ENCODE results near the gene NSF. TPM values are rescaled to one million over a fixed set of nuclear protein-coding genes. Genes with fewer than 3 reads are reported as not detected.

NSF gene
- total and polyA plus RNA-seq, 10 of the 15 experiments (the other 5 are each of a cell fraction or from before 2014, with no cell fraction given) = 6.8 to 25.6 (median 16.8) TPM

DNA sequence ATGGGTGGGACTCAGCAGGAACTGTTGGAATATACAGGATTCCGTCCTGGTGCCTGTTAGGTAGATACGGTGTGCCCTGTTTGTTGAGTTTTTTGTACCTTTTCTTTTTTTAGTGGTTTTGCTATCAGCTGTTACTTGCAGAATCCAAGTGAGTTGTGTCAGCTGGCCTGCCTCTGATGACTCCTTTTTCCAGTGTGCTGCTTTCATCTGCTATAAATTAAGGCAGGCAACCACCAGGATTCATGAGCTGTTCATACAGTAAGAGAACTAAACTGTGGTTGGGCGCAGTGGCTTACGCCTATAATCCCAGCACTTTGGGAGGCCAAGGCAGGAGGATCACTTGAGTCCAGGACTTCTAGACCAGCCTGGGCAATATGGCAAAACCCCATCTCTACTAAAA is 148.1 kb downstream of the NSF start:
- Histone ChIP-seq H3K27ac (ENCODE audit: control insufficient read depth, insufficient read depth) (no peak overlapping the region), H3K4me1 (ENCODE audit: control insufficient read depth, insufficient read depth, low read length) (peaks cover 4% of the 10 kb centered on the region; the same call in 1 of the 2 replicates), H3K4me2 (ENCODE audit: control insufficient read depth, insufficient read depth) (no peak overlapping the region), H4K20me1 (ENCODE audit: control insufficient read depth, insufficient read depth) (no peaks in the 10 kb centered on the region), H3K9ac (ENCODE audit: control insufficient read depth, insufficient read depth, low read length) (no peak overlapping the region), H2AFZ (ENCODE audit: control insufficient read depth, low read depth, low read length) (no peak overlapping the region), H3K27me3 (replicated peaks in 1 of 2; ENCODE audit: control insufficient read depth in 2 of 2, insufficient read depth in 2 of 2, low read length in 1 of 2) (no peaks in the 10 kb centered on the region), H3K9me3 (replicated peaks; ENCODE audit: control insufficient read depth, insufficient read depth, low read length) (no peaks in the 10 kb centered on the region), H3K4me3 (no peak overlapping the region), H3K36me3 (ENCODE audit: control insufficient read depth in 2 of 2, insufficient read depth in 2 of 2, low read length in 1 of 2) (0 out of 4 replicates have a peak, but pooled peaks cover 0 to under 1% of the 10 kb centered on the region in 2 experiments), H3K79me2 (ENCODE audit: control insufficient read depth, insufficient read depth, low read length) (no peaks in the 10 kb centered on the region)
- BruUV-seq (replicated peaks) = no TSS peak
- FAIRE-seq (no peak), DNase-seq (ENCODE audit: low read depth, low spot score) (no peak), ATAC-seq (no peak)
- ChIA-PET SMC1A (ENCODE audit: uncharacterized antibody, unreplicated experiment) (no interaction called here), CTCF (interaction anchor here (0.9 to 1.2 kb wide), 2 partner anchors 15 to 169 kb away, joined by 3 read pairs; no protein-coding TSS in a partner anchor), POLR2A (no interaction called here), RAD21 (ENCODE audit: unreplicated experiment) (no interaction called here)
- 99% methylated on average over 4 of the region's 4 CpGs for WGBS (ENCODE audit: insufficient coverage, insufficient replicate concordance, low lambda C conversion rate, missing lambda C conversion rate)
- intact Hi-C loops (cut with micrococcal nuclease; ENCODE audit: unreplicated experiment) (no loop called here), in situ Hi-C loops (cut with MboI) (no loop called here)
- TF ChIP-seq MTA2 (IDR thresholded peaks at IDR 0.05; ENCODE audit: low read depth) (no peak), ZBED1 (IDR thresholded peaks at IDR 0.05; ENCODE audit: borderline replicate concordance) (no peak), RFX5 (IDR thresholded peaks at IDR 0.05; ENCODE audit: low read depth, low read length) (no peak), NR2C1 (IDR thresholded peaks at IDR 0.05) (no peak), IKZF1 (conservative IDR thresholded peaks at IDR 0.05) (no peak), SRF (IDR thresholded peaks at IDR 0.05; ENCODE audit: low read depth in 2 of 2, low read length in 2 of 2) (no peak), SREBF2 (IDR thresholded peaks at IDR 0.05; ENCODE audit: low read length) (no peak), MEF2B (IDR thresholded peaks at IDR 0.05; ENCODE audit: partially characterized antibody, poor library complexity, severe bottlenecking) (no peak), NR2F1 (conservative IDR thresholded peaks at IDR 0.05) (no peak), PAX5 (IDR thresholded peaks at IDR 0.05; ENCODE audit: borderline replicate concordance, low read depth, low read length) (no peak), SMC3 (IDR thresholded peaks at IDR 0.05; ENCODE audit: borderline replicate concordance, low read length) (no peak), EP300 (IDR thresholded peaks at IDR 0.05; ENCODE audit: borderline replicate concordance in 1 of 2, control insufficient read depth in 1 of 2, low read depth in 2 of 2, low read length in 2 of 2) (no peak), WRNIP1 (IDR thresholded peaks at IDR 0.05; ENCODE audit: borderline replicate concordance, low read depth, low read length) (no peak)
- TF ChIP-seq, protein P1, sequence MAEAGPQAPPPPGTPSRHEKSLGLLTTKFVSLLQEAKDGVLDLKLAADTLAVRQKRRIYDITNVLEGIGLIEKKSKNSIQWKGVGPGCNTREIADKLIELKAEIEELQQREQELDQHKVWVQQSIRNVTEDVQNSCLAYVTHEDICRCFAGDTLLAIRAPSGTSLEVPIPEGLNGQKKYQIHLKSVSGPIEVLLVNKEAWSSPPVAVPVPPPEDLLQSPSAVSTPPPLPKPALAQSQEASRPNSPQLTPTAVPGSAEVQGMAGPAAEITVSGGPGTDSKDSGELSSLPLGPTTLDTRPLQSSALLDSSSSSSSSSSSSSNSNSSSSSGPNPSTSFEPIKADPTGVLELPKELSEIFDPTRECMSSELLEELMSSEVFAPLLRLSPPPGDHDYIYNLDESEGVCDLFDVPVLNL (IDR thresholded peaks at IDR 0.05; ENCODE audit: low read depth, low read length) = no peak
- TF ChIP-seq, protein P2, sequence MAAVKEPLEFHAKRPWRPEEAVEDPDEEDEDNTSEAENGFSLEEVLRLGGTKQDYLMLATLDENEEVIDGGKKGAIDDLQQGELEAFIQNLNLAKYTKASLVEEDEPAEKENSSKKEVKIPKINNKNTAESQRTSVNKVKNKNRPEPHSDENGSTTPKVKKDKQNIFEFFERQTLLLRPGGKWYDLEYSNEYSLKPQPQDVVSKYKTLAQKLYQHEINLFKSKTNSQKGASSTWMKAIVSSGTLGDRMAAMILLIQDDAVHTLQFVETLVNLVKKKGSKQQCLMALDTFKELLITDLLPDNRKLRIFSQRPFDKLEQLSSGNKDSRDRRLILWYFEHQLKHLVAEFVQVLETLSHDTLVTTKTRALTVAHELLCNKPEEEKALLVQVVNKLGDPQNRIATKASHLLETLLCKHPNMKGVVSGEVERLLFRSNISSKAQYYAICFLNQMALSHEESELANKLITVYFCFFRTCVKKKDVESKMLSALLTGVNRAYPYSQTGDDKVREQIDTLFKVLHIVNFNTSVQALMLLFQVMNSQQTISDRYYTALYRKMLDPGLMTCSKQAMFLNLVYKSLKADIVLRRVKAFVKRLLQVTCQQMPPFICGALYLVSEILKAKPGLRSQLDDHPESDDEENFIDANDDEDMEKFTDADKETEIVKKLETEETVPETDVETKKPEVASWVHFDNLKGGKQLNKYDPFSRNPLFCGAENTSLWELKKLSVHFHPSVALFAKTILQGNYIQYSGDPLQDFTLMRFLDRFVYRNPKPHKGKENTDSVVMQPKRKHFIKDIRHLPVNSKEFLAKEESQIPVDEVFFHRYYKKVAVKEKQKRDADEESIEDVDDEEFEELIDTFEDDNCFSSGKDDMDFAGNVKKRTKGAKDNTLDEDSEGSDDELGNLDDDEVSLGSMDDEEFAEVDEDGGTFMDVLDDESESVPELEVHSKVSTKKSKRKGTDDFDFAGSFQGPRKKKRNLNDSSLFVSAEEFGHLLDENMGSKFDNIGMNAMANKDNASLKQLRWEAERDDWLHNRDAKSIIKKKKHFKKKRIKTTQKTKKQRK (IDR thresholded peaks at IDR 0.05; ENCODE audit: low read depth, low read length) = no peak
- TF ChIP-seq, protein P3, sequence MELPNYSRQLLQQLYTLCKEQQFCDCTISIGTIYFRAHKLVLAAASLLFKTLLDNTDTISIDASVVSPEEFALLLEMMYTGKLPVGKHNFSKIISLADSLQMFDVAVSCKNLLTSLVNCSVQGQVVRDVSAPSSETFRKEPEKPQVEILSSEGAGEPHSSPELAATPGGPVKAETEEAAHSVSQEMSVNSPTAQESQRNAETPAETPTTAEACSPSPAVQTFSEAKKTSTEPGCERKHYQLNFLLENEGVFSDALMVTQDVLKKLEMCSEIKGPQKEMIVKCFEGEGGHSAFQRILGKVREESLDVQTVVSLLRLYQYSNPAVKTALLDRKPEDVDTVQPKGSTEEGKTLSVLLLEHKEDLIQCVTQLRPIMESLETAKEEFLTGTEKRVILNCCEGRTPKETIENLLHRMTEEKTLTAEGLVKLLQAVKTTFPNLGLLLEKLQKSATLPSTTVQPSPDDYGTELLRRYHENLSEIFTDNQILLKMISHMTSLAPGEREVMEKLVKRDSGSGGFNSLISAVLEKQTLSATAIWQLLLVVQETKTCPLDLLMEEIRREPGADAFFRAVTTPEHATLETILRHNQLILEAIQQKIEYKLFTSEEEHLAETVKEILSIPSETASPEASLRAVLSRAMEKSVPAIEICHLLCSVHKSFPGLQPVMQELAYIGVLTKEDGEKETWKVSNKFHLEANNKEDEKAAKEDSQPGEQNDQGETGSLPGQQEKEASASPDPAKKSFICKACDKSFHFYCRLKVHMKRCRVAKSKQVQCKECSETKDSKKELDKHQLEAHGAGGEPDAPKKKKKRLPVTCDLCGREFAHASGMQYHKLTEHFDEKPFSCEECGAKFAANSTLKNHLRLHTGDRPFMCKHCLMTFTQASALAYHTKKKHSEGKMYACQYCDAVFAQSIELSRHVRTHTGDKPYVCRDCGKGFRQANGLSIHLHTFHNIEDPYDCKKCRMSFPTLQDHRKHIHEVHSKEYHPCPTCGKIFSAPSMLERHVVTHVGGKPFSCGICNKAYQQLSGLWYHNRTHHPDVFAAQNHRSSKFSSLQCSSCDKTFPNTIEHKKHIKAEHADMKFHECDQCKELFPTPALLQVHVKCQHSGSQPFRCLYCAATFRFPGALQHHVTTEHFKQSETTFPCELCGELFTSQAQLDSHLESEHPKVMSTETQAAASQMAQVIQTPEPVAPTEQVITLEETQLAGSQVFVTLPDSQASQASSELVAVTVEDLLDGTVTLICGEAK (IDR thresholded peaks at IDR 0.05; ENCODE audit: borderline replicate concordance) = no peak

All from GM12878 (cell line).